ENCODE measurements around the gene C20orf144.
A peak's percentile ranks its signal among the peaks of the same experiment; 100 is the strongest.
"Not testable (repeated sequence)": the region's sequence is repeated elsewhere in the genome, so short reads cannot be mapped to it uniquely, and the experiment has no call there.

The C20orf144 gene

DNA sequence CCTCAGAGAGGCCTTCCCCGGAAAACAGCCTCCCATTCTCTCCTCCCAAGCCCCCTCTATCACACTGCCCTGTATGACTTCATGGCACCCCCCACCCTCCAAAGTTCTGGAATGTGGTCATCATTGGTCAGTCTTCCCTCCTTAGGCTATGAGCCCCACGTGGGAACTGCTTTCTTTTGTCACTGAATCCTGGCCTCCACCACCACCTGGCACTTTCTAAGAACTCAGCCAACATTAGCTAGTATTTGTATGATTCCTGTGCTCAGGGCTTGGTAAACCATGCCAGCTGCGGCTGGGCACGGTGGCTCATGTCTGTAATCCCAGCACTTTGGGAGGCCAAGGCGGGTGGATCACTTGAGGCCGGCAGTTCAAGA is 32.5 kb downstream of the C20orf144 start:
- H3K27me3 ChIP-seq (ENCODE audit: control insufficient read depth in 1 of 2, insufficient read depth in 1 of 2, low read length in 2 of 2): no peaks in the 10 kb centered on the region
- H3K4me1 ChIP-seq (ENCODE audit: control insufficient read depth, insufficient read depth, low read depth, low read length): peaks cover 10% of the 10 kb centered on the region
- no peak overlapping the region for H3K23ac ChIP-seq (ENCODE audit: low read length in 2 of 2)
- H3K9me3 ChIP-seq (ENCODE audit: control insufficient read depth, low read length): no peaks in the 10 kb centered on the region
- no peak overlapping the region for H3K27ac ChIP-seq (ENCODE audit: low read length, poor library complexity, severe bottlenecking)
- H3K18ac ChIP-seq (ENCODE audit: low read depth in 1 of 2, low read length in 2 of 2): no peak overlapping the region
- peak overlapping the region in 1 of 2 experiments; percentile 6 for H2BK12ac ChIP-seq (ENCODE audit: low read length in 2 of 2)
- H3K4ac ChIP-seq (ENCODE audit: low read depth in 1 of 2, low read length in 2 of 2): no peak overlapping the region
- no peak overlapping the region for H4K8ac ChIP-seq (ENCODE audit: low read length)
- no peak overlapping the region for H2BK120ac ChIP-seq (ENCODE audit: low read depth, low read length)
- H3K4me2 ChIP-seq (ENCODE audit: low read length, poor library complexity, severe bottlenecking): no peak overlapping the region
- no peak overlapping the region for H3K4me3 ChIP-seq (ENCODE audit: insufficient read depth in 1 of 2, low read depth in 1 of 2, low read length in 2 of 2)
- no peak for DNase-seq
- H2AK5ac ChIP-seq (ENCODE audit: low read length, severe bottlenecking): no peak overlapping the region
- H4K91ac ChIP-seq (ENCODE audit: low read length): no peak overlapping the region
- H2AFZ ChIP-seq (ENCODE audit: low read depth, low read length): no peak overlapping the region
- H3K36me3 ChIP-seq (ENCODE audit: control insufficient read depth in 1 of 2, insufficient read depth in 2 of 2, low read depth in 1 of 2, low read length in 2 of 2): no peaks in the 10 kb centered on the region
- H2BK5ac ChIP-seq (ENCODE audit: low read depth, low read length, poor library complexity, severe bottlenecking): no peak overlapping the region
- WGBS: 82% methylated on average over 6 of the region's 6 CpGs
- H3K79me1 ChIP-seq (replicated peaks; ENCODE audit: low read length, poor library complexity, severe bottlenecking): no peaks in the 10 kb centered on the region
- H2BK15ac ChIP-seq (ENCODE audit: low read depth, poor library complexity, severe bottlenecking): no peak overlapping the region
- H3K9ac ChIP-seq (ENCODE audit: low read length): no peak overlapping the region
- no peak overlapping the region for H3K14ac ChIP-seq (ENCODE audit: low read length in 2 of 2)

DNA sequence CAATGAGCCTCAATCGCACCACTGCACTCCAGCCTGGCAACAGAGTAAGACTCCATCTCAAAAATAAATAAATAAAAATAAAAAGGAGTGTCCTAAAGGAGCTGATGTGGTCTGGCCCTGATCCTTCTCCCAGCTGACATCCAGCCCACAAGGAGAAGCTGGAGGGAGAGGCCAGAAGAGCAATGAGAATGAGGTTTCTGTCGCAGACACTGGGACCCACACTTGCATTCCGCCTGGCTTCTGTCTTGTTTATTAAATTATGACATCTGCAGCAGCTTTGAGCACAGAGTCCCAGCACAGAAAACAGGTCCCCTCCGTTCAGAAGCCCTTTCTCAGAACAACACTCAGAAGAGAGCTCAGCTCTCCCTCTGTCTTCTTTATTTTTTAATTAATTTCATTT is 34.3 kb downstream of the C20orf144 start:
- Histone ChIP-seq H3K18ac (ENCODE audit: low read depth in 1 of 2, low read length in 2 of 2) (no peak overlapping the region), H2BK15ac (ENCODE audit: low read depth, poor library complexity, severe bottlenecking) (no peak overlapping the region), H2AK5ac (ENCODE audit: low read length, severe bottlenecking) (no peak overlapping the region), H2AFZ (ENCODE audit: low read depth, low read length) (no peak overlapping the region), H2BK5ac (ENCODE audit: low read depth, low read length, poor library complexity, severe bottlenecking) (no peak overlapping the region), H3K27ac (ENCODE audit: low read length, poor library complexity, severe bottlenecking) (no peak overlapping the region), H3K4me2 (ENCODE audit: low read length, poor library complexity, severe bottlenecking) (no peak overlapping the region), H3K9ac (ENCODE audit: low read length) (peak overlapping the region; percentile 74), H3K14ac (ENCODE audit: low read length in 2 of 2) (no peak overlapping the region), H3K23ac (ENCODE audit: low read length in 2 of 2) (no peak overlapping the region), H3K27me3 (ENCODE audit: control insufficient read depth in 1 of 2, insufficient read depth in 1 of 2, low read length in 2 of 2) (no peaks in the 10 kb centered on the region), H3K4me3 (ENCODE audit: insufficient read depth in 1 of 2, low read depth in 1 of 2, low read length in 2 of 2) (peak overlapping the region in 1 of 2 experiments; percentile 45), H3K4me1 (ENCODE audit: control insufficient read depth, insufficient read depth, low read depth, low read length) (peaks cover 5% of the 10 kb centered on the region), H3K79me1 (replicated peaks; ENCODE audit: low read length, poor library complexity, severe bottlenecking) (no peaks in the 10 kb centered on the region), H2BK12ac (ENCODE audit: low read length in 2 of 2) (no peak overlapping the region), H4K91ac (ENCODE audit: low read length) (no peak overlapping the region), H2BK120ac (ENCODE audit: low read depth, low read length) (no peak overlapping the region), H3K36me3 (ENCODE audit: control insufficient read depth in 1 of 2, insufficient read depth in 2 of 2, low read depth in 1 of 2, low read length in 2 of 2) (no peaks in the 10 kb centered on the region), H4K8ac (ENCODE audit: low read length) (no peak overlapping the region), H3K9me3 (ENCODE audit: control insufficient read depth, low read length) (no peaks in the 10 kb centered on the region), H3K4ac (ENCODE audit: low read depth in 1 of 2, low read length in 2 of 2) (no peak overlapping the region)
- 53% methylated on average over 3 of the region's 4 CpGs for WGBS
- no peak for DNase-seq

- 80% methylated on average over 8 of the region's 8 CpGs for WGBS
- no peak overlapping the region for H2AK5ac ChIP-seq (ENCODE audit: low read length, severe bottlenecking)
- H2AFZ ChIP-seq (ENCODE audit: low read depth, low read length): no peak overlapping the region
- H2BK120ac ChIP-seq (ENCODE audit: low read depth, low read length): no peak overlapping the region
- H3K79me1 ChIP-seq (replicated peaks; ENCODE audit: low read length, poor library complexity, severe bottlenecking): no peaks in the 10 kb centered on the region
- no peak overlapping the region for H2BK15ac ChIP-seq (ENCODE audit: low read depth, poor library complexity, severe bottlenecking)
- H4K91ac ChIP-seq (ENCODE audit: low read length): no peak overlapping the region
- H2BK12ac ChIP-seq (ENCODE audit: low read length in 2 of 2): no peak overlapping the region
- H3K27me3 ChIP-seq (ENCODE audit: control insufficient read depth in 1 of 2, insufficient read depth in 1 of 2, low read length in 2 of 2): no peaks in the 10 kb centered on the region
- H3K23ac ChIP-seq (ENCODE audit: low read length in 2 of 2): no peak overlapping the region
- no peak overlapping the region for H2BK5ac ChIP-seq (ENCODE audit: low read depth, low read length, poor library complexity, severe bottlenecking)
- H4K8ac ChIP-seq (ENCODE audit: low read length): no peak overlapping the region
- no peak overlapping the region for H3K4me2 ChIP-seq (ENCODE audit: low read length, poor library complexity, severe bottlenecking)
- peak overlapping the region in 1 of 2 experiments; percentile 45 for H3K4me3 ChIP-seq (ENCODE audit: insufficient read depth in 1 of 2, low read depth in 1 of 2, low read length in 2 of 2)
- no peaks in the 10 kb centered on the region for H3K36me3 ChIP-seq (ENCODE audit: control insufficient read depth in 1 of 2, insufficient read depth in 2 of 2, low read depth in 1 of 2, low read length in 2 of 2)
- no peak overlapping the region for H3K14ac ChIP-seq (ENCODE audit: low read length in 2 of 2)
- H3K18ac ChIP-seq (ENCODE audit: low read depth in 1 of 2, low read length in 2 of 2): no peak overlapping the region
- no peaks in the 10 kb centered on the region for H3K9me3 ChIP-seq (ENCODE audit: control insufficient read depth, low read length)
- peak overlapping the region; percentile 74 for H3K9ac ChIP-seq (ENCODE audit: low read length)
- no peak for DNase-seq
- no peak overlapping the region for H3K4ac ChIP-seq (ENCODE audit: low read depth in 1 of 2, low read length in 2 of 2)
- peaks cover 5% of the 10 kb centered on the region for H3K4me1 ChIP-seq (ENCODE audit: control insufficient read depth, insufficient read depth, low read depth, low read length)
- H3K27ac ChIP-seq (ENCODE audit: low read length, poor library complexity, severe bottlenecking): no peak overlapping the region
Observed at GRCh38 chr20:33697129-33697528, 35.0 kb downstream of the C20orf144 start.

DNA sequence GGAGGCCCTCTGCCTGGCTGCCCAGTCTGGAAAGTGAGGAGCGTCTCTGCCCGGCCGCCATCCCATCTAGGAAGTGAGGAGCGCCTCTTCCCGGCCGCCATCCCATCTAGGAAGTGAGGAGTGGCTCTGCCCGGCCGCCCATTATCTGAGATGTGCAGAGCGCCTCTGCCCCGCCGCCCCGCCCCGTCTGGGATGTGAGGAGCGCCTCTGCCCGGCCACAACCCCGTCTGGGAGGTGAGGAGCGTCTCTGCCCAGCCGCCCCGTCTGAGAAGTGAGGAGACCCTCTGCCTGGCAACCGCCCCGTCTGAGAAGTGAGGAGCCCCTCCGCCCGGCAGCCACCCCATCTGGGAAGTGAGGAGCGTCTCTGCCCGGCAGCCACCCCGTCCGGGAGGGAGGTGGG is 36.8 kb downstream of the C20orf144 start:
- not testable (repeated sequence) for H3K79me1 ChIP-seq (replicated peaks; ENCODE audit: low read length, poor library complexity, severe bottlenecking); H3K9ac ChIP-seq (ENCODE audit: low read length); H3K4me3 ChIP-seq (ENCODE audit: insufficient read depth in 1 of 2, low read depth in 1 of 2, low read length in 2 of 2); H3K27ac ChIP-seq (ENCODE audit: low read length, poor library complexity, severe bottlenecking); H3K23ac ChIP-seq (ENCODE audit: low read length in 2 of 2); H2AFZ ChIP-seq (ENCODE audit: low read depth, low read length); H3K18ac ChIP-seq (ENCODE audit: low read depth in 1 of 2, low read length in 2 of 2); H3K4me2 ChIP-seq (ENCODE audit: low read length, poor library complexity, severe bottlenecking); H4K8ac ChIP-seq (ENCODE audit: low read length); H3K27me3 ChIP-seq (ENCODE audit: control insufficient read depth in 1 of 2, insufficient read depth in 1 of 2, low read length in 2 of 2); H4K91ac ChIP-seq (ENCODE audit: low read length); H3K4ac ChIP-seq (ENCODE audit: low read depth in 1 of 2, low read length in 2 of 2); H2BK5ac ChIP-seq (ENCODE audit: low read depth, low read length, poor library complexity, severe bottlenecking); H2BK15ac ChIP-seq (ENCODE audit: low read depth, poor library complexity, severe bottlenecking); H3K14ac ChIP-seq (ENCODE audit: low read length in 2 of 2); H3K36me3 ChIP-seq (ENCODE audit: control insufficient read depth in 1 of 2, insufficient read depth in 2 of 2, low read depth in 1 of 2, low read length in 2 of 2); H2BK120ac ChIP-seq (ENCODE audit: low read depth, low read length); H2BK12ac ChIP-seq (ENCODE audit: low read length in 2 of 2); H3K9me3 ChIP-seq (ENCODE audit: control insufficient read depth, low read length); DNase-seq; H3K4me1 ChIP-seq (ENCODE audit: control insufficient read depth, insufficient read depth, low read depth, low read length); H2AK5ac ChIP-seq (ENCODE audit: low read length, severe bottlenecking)
- WGBS: 95% methylated on average over 8 of the region's 27 CpGs

All from mesenchymal stem cell (in vitro differentiated cells and primary cell).